IMR-90 (cell line): ENCODE results near the gene AKT1S1. TPM values are rescaled to one million over a fixed set of nuclear protein-coding genes. Genes with fewer than 3 reads are reported as not detected.

Source experiments
- ATAC-seq: fragments of 200-7000 bp; cut with Tn5 transposase; 2 replicates; pipeline ENCODE4 v1.9.1; 2020; ENCODE audit warnings: low read depth, mild to moderate bottlenecking, moderate library complexity
- BruUV-seq: library from RNA; stranded (reverse); fragments of 400-500 nt; replicated peaks from 2 replicates; lab custom pipeline; 2021; lab: Mats Ljungman, UMichigan
- CTCF ChIA-PET: fragments of 300-600 bp; formaldehyde crosslinking; extraction: SDS; loops from one replicate; lab custom pipeline; 2021; ENCODE audit warnings: antibody characterized with exemption; lab: Yijun Ruan, JAX
- POLR2A ChIA-PET: fragments of 300-600 bp; sonication (Branson Sonifier 250); formaldehyde crosslinking; loops from one replicate; lab custom pipeline; 2022; ENCODE audit warnings: antibody characterized with exemption; ENCODE audit not compliant: unreplicated experiment; lab: Charles Lee
- DNase-seq: peaks from one replicate; pipeline ENCODE4 v3.0.0; 2013
- H2AFZ ChIP-seq: replicated peaks from 2 replicates; pipeline ENCODE3; 2013; ENCODE audit warnings: low read length, mild to moderate bottlenecking; ENCODE audit not compliant: poor library complexity
- H2AK5ac ChIP-seq: 2 replicates; pipeline ENCODE4 v1.6.1; 2013; ENCODE audit warnings: low read depth, low read length, inconsistent platforms
- H2AK9ac ChIP-seq: replicated peaks from 2 replicates; pipeline ENCODE3; 2013; ENCODE audit warnings: mild to moderate bottlenecking, low read depth, low read length, moderate library complexity; ENCODE audit not compliant: poor library complexity
- H2BK120ac ChIP-seq: 2 replicates; pipeline ENCODE4 v1.6.1; 2013; ENCODE audit warnings: low read depth, low read length, inconsistent platforms
- H2BK15ac ChIP-seq: 3 replicates; pipeline ENCODE4 v1.6.1; 2013; ENCODE audit warnings: low read depth, low read length, inconsistent platforms
- H2BK20ac ChIP-seq: 2 replicates; pipeline ENCODE4 v1.6.1; 2013; ENCODE audit warnings: low read depth, mild to moderate bottlenecking, inconsistent platforms, low read length, moderate library complexity
- H2BK5ac ChIP-seq: 2 replicates; pipeline ENCODE4 v1.6.1; 2013; ENCODE audit warnings: mild to moderate bottlenecking, low read depth, low read length, inconsistent platforms; ENCODE audit not compliant: poor library complexity, severe bottlenecking
- H3K14ac ChIP-seq: replicated peaks from 2 replicates; pipeline ENCODE4 v1.6.1; 2013; ENCODE audit warnings: low read depth, low read length, inconsistent platforms
- H3K18ac ChIP-seq: 2 replicates; pipeline ENCODE4 v1.6.1; 2013; ENCODE audit warnings: low read depth, low read length, control low read depth
- H3K23ac ChIP-seq: 2 replicates; pipeline ENCODE4 v1.6.1; 2013; ENCODE audit warnings: low read depth, low read length, inconsistent platforms
- H3K27ac ChIP-seq: 2 replicates; pipeline ENCODE4 v1.5.1; 2013; ENCODE audit warnings: mild to moderate bottlenecking, control low read depth, low read length; ENCODE audit not compliant: insufficient read depth
- H3K27me3 ChIP-seq: 2 replicates; pipeline ENCODE4 v1.6.1; 2013; ENCODE audit warnings: low read length; ENCODE audit not compliant: control insufficient read depth, insufficient read depth
- H3K36me3 ChIP-seq: 2 replicates; pipeline ENCODE4 v1.6.1; 2013; ENCODE audit warnings: low read length, mixed read lengths; ENCODE audit not compliant: control insufficient read depth, insufficient read depth
- H3K4ac ChIP-seq: 2 replicates; pipeline ENCODE4 v1.6.1; 2013; ENCODE audit warnings: low read depth, low read length, inconsistent platforms
- H3K4me1 ChIP-seq: 2 replicates; pipeline ENCODE4 v1.6.1; 2013; ENCODE audit warnings: low read length, mixed read lengths; ENCODE audit not compliant: control insufficient read depth, insufficient read depth
- H3K4me2 ChIP-seq: 2 replicates; pipeline ENCODE4 v1.6.1; 2013; ENCODE audit warnings: low read depth, mild to moderate bottlenecking, control low read depth, low read length, moderate library complexity
- H3K4me3 ChIP-seq: 2 replicates; pipeline ENCODE4 v1.5.1; 2013; ENCODE audit warnings: low read depth, mild to moderate bottlenecking, control low read depth, low read length, moderate library complexity; ENCODE audit not compliant: insufficient read depth
- H3K56ac ChIP-seq: 2 replicates; pipeline ENCODE4 v1.6.1; 2013; ENCODE audit warnings: low read length, inconsistent platforms; ENCODE audit not compliant: insufficient read depth; ENCODE audit errors: extremely low read depth
- H3K79me1 ChIP-seq, 2 experiments: 2 replicates each; pipeline ENCODE4 v1.6.1; 2013; ENCODE audit warnings: low read length in 2 of 2, inconsistent platforms in 1 of 2, low read depth in 1 of 2
- H3K9ac ChIP-seq: 2 replicates; pipeline ENCODE4 v1.6.1; 2013; ENCODE audit warnings: low read depth, low read length, control low read depth
- H3K9me1 ChIP-seq: 2 replicates; pipeline ENCODE4 v1.6.1; 2013; ENCODE audit warnings: low read length, inconsistent platforms; ENCODE audit not compliant: insufficient read depth
- H3K9me3 ChIP-seq: 2 replicates; pipeline ENCODE4 v1.6.1; 2013; ENCODE audit warnings: low read length; ENCODE audit not compliant: control insufficient read depth, insufficient read depth
- H4K20me1 ChIP-seq: 2 replicates; pipeline ENCODE4 v1.6.1; 2013; ENCODE audit warnings: low read length, inconsistent platforms; ENCODE audit not compliant: insufficient read depth
- H4K5ac ChIP-seq: 2 replicates; pipeline ENCODE4 v1.6.1; 2013; ENCODE audit warnings: mild to moderate bottlenecking, low read depth, low read length, control low read depth
- H4K8ac ChIP-seq, 2 experiments: 2 replicates each; pipeline ENCODE4 v1.6.1; 2013; ENCODE audit warnings: low read depth in 2 of 2, low read length in 2 of 2, control low read depth in 1 of 2, inconsistent platforms in 1 of 2
- H4K91ac ChIP-seq: 2 replicates; pipeline ENCODE4 v1.6.1; 2013; ENCODE audit warnings: low read depth, low read length, inconsistent platforms; ENCODE audit not compliant: insufficient read depth
- BHLHE40 ChIP-seq: fragments of 150-350 bp; IDR thresholded peaks from 2 replicates; pipeline ENCODE4 v1.6.1; 2016; ENCODE audit warnings: mild to moderate bottlenecking, low read depth, low read length
- CHD1 ChIP-seq: IDR thresholded peaks from 2 replicates; pipeline ENCODE4 v1.6.1; 2012; ENCODE audit warnings: low read depth, low read length, improper control_type of control experiment
- FOS ChIP-seq: fragments of 150-350 bp; IDR thresholded peaks from 2 replicates; pipeline ENCODE4 v1.6.1; 2016; ENCODE audit warnings: low read depth, low read length
- MAFK ChIP-seq: IDR thresholded peaks from 2 replicates; pipeline ENCODE4 v1.6.1; 2012; ENCODE audit warnings: low read depth, low read length, improper control_type of control experiment
- MAZ ChIP-seq: IDR thresholded peaks from 2 replicates; pipeline ENCODE4 v1.6.1; 2012; ENCODE audit warnings: low read depth, mild to moderate bottlenecking, low read length, improper control_type of control experiment, moderate library complexity, borderline replicate concordance
- MXI1 ChIP-seq: IDR thresholded peaks from 2 replicates; pipeline ENCODE4 v1.6.1; 2012; ENCODE audit warnings: low read depth, mild to moderate bottlenecking, low read length, moderate library complexity, borderline replicate concordance
- NFE2L2 ChIP-seq: fragments of 150-350 bp; IDR thresholded peaks from 2 replicates; pipeline ENCODE4 v1.6.1; 2016; ENCODE audit warnings: low read depth, mild to moderate bottlenecking, low read length
- POLR2A ChIP-seq: IDR thresholded peaks from 2 replicates; pipeline ENCODE4 v1.6.1; 2012; ENCODE audit warnings: mild to moderate bottlenecking, low read depth, low read length
- RAD21 ChIP-seq: IDR thresholded peaks from 2 replicates; pipeline ENCODE4 v1.6.1; 2012; ENCODE audit warnings: low read length, improper control_type of control experiment
- RCOR1 ChIP-seq: IDR thresholded peaks from 2 replicates; pipeline ENCODE4 v1.6.1; 2012; ENCODE audit warnings: mild to moderate bottlenecking, low read length, improper control_type of control experiment; ENCODE audit not compliant: insufficient replicate concordance
- RFX5 ChIP-seq: IDR thresholded peaks from 2 replicates; pipeline ENCODE4 v1.8.0; 2012; ENCODE audit warnings: low read depth, mild to moderate bottlenecking, low read length, moderate library complexity
- SMC3 ChIP-seq: fragments of 150-350 bp; IDR thresholded peaks from 2 replicates; pipeline ENCODE4 v1.6.1; 2016; ENCODE audit warnings: low read depth, mild to moderate bottlenecking, antibody characterized with exemption, low read length, moderate library complexity
- whole genome bisulfite sequencing, 2 experiments: methylation state at CpG; one replicate each; pipeline versions ENCODE4 v1.1.5 to v1.1.7; 2013; ENCODE audit warnings: missing lambda C conversion rate in 2 of 2; ENCODE audit not compliant: insufficient read length in 1 of 2; ENCODE audit errors: extremely low coverage in 2 of 2; 5-methylcytosine and 5-hydroxymethylcytosine counted together
- dilution Hi-C: fragments of 300-500 bp; cut with HindIII; formaldehyde crosslinking; loops from one replicate; pipeline ENCODE4 v1.14.3; 2018; ENCODE audit warnings: low sequenced_read_pairs; ENCODE audit not compliant: unreplicated experiment
- in situ Hi-C: fragments of 300-500 bp; cut with MboI; formaldehyde crosslinking; loops from 3 replicates; pipeline ENCODE4 v1.14.3; 2019; ENCODE audit warnings: low sequenced_read_pairs, inconsistent platforms, mixed read lengths
- intact Hi-C: fragments of 100-400 bp; cut with micrococcal nuclease; formaldehyde crosslinking; loops from 2 replicates; pipeline ENCODE4 v1.10.0; 2022
- polyA plus RNA-seq, 3 experiments: library from polyadenylated mRNA; depleted of rRNA; stranded (reverse); fragments of >200 nt; gene quantifications; 2 replicates each; pipeline ENCODE4 v1.2.3, GENCODE V29; 2012; ENCODE audit warnings: low replicate concordance in 1 of 3
- total RNA-seq: library from RNA; depleted of rRNA; stranded (reverse); fragments of >200 nt; gene quantifications from 2 replicates; pipeline ENCODE4 v1.2.3, GENCODE V29; 2012
- TF ChIP-seq, protein P1 (sequence below): conservative IDR thresholded peaks from 2 replicates; pipeline ENCODE4 v1.5.1; 2012; ENCODE audit warnings: mild to moderate bottlenecking, low read depth, low read length, improper control_type of control experiment
- TF ChIP-seq, protein P2 (sequence below): fragments of 150-350 bp; IDR thresholded peaks from 2 replicates; pipeline ENCODE4 v1.6.1; 2017; ENCODE audit warnings: mild to moderate bottlenecking, antibody characterized with exemption, low read length, low read depth
- TF ChIP-seq, protein P3 (sequence below): fragments of 150-350 bp; IDR thresholded peaks from 2 replicates; pipeline ENCODE4 v1.6.1; 2016; ENCODE audit warnings: low read depth, mild to moderate bottlenecking, low read length, moderate library complexity, borderline replicate concordance

Gene AKT1S1
- total and polyA plus RNA-seq, 2 of the 4 experiments (the other 2 are of a cell fraction): 3.6 to 54.4 TPM

DNA sequence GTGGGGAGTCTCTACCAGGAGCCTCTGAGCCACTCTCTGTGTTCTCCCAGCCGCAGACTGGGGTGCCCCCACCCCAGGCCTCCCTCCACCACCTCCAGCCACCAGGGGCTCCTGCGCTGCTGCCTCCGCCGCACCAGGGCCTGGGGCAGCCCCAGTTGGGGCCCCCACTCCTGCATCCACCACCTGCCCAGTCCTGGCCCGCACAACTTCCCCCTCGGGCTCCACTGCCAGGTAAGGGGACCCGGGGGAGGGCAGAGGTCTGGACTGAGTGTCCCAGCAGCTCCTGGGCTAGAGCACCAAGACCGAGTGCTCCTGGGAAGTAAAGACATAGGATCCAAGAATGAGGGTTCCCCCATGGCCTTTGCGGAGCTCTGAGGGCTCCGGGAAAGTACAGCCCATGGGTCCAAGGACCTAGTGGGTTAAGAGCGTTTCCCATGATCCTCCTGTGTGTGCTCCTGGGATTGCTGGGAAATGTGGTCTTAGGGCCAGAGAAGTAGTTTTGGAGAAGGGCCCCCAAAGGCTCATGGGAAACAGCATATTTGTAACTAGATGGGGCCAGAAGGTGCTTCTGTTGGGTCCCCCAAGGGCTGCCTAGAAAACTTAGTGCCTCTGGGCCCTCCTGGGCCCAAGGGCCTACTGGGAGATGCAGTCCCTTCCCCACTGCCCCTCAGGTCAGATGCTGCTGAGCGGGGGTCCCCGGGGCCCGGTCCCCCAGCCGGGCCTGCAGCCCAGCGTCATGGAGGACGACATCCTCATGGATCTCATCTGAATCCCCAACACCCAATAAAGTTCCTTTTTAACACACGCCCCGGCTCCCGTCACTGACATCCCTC, 40.8 kb downstream of the AKT1S1 start:
- H2BK15ac ChIP-seq: no peak overlapping the region
- no peak overlapping the region for H2AFZ ChIP-seq
- WGBS, 2 experiments: 90% methylated on average over 4 of the region's 20 CpGs; no CpG with 5 or more reads in 1 of the 2 experiments
- dilution Hi-C loops (no loop called here), in situ Hi-C loops (no loop called here), intact Hi-C loops (no loop called here)
- no peak overlapping the region for H4K5ac ChIP-seq
- DNase-seq (no peak), ATAC-seq (no peak)
- no peak overlapping the region for H2BK20ac ChIP-seq
- peak overlapping the region; percentile 74 for H2AK9ac ChIP-seq
- no peak overlapping the region for H3K4me2 ChIP-seq
- TF ChIP-seq SMC3: no peak
- TF ChIP-seq POLR2A: no peak
- TF ChIP-seq MAZ: no peak
- TF ChIP-seq FOS: no peak
- no peak for TF ChIP-seq MAFK
- TF ChIP-seq, protein P1, sequence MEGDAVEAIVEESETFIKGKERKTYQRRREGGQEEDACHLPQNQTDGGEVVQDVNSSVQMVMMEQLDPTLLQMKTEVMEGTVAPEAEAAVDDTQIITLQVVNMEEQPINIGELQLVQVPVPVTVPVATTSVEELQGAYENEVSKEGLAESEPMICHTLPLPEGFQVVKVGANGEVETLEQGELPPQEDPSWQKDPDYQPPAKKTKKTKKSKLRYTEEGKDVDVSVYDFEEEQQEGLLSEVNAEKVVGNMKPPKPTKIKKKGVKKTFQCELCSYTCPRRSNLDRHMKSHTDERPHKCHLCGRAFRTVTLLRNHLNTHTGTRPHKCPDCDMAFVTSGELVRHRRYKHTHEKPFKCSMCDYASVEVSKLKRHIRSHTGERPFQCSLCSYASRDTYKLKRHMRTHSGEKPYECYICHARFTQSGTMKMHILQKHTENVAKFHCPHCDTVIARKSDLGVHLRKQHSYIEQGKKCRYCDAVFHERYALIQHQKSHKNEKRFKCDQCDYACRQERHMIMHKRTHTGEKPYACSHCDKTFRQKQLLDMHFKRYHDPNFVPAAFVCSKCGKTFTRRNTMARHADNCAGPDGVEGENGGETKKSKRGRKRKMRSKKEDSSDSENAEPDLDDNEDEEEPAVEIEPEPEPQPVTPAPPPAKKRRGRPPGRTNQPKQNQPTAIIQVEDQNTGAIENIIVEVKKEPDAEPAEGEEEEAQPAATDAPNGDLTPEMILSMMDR: no peak
- TF ChIP-seq, protein P2, sequence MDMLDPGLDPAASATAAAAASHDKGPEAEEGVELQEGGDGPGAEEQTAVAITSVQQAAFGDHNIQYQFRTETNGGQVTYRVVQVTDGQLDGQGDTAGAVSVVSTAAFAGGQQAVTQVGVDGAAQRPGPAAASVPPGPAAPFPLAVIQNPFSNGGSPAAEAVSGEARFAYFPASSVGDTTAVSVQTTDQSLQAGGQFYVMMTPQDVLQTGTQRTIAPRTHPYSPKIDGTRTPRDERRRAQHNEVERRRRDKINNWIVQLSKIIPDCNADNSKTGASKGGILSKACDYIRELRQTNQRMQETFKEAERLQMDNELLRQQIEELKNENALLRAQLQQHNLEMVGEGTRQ: no peak
- TF ChIP-seq MXI1: no peak
- TF ChIP-seq BHLHE40: no peak
- TF ChIP-seq RAD21: no peak
- TF ChIP-seq CHD1: no peak
- TF ChIP-seq NFE2L2: no peak
- TF ChIP-seq RCOR1: no peak
- TF ChIP-seq, protein P3, sequence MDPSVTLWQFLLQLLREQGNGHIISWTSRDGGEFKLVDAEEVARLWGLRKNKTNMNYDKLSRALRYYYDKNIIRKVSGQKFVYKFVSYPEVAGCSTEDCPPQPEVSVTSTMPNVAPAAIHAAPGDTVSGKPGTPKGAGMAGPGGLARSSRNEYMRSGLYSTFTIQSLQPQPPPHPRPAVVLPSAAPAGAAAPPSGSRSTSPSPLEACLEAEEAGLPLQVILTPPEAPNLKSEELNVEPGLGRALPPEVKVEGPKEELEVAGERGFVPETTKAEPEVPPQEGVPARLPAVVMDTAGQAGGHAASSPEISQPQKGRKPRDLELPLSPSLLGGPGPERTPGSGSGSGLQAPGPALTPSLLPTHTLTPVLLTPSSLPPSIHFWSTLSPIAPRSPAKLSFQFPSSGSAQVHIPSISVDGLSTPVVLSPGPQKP: no peak
- TF ChIP-seq RFX5: no peak
- H3K14ac ChIP-seq: no peak overlapping the region
- BruUV-seq: no TSS peak
- peaks cover 76% of the 10 kb centered on the region for H3K36me3 ChIP-seq
- H2AK5ac ChIP-seq: no peak overlapping the region
- H3K9ac ChIP-seq: no peak overlapping the region
- no peak overlapping the region for H3K23ac ChIP-seq
- H4K8ac ChIP-seq: no peak overlapping the region
- no peak overlapping the region for H3K27ac ChIP-seq
- H3K9me1 ChIP-seq: peaks cover 4% of the 10 kb centered on the region; the same call in 1 of the 2 replicates
- H3K27me3 ChIP-seq: no peaks in the 10 kb centered on the region
- no peaks in the 10 kb centered on the region; the same call in 1 of the 2 replicates for H4K20me1 ChIP-seq
- no peak overlapping the region for H2BK120ac ChIP-seq
- no peak overlapping the region for H3K18ac ChIP-seq
- H2BK5ac ChIP-seq: no peak overlapping the region
- H3K4me3 ChIP-seq: no peak overlapping the region
- no peak overlapping the region for H3K56ac ChIP-seq
- H4K91ac ChIP-seq: no peak overlapping the region
- H3K79me1 ChIP-seq: peaks cover 0 to 24% of the 10 kb centered on the region in 2 experiments; a peak in 2 of 4 replicates
- no peak overlapping the region for H3K4ac ChIP-seq
- H3K4me1 ChIP-seq: no peaks in the 10 kb centered on the region
- CTCF ChIA-PET: no interaction called here
- POLR2A ChIA-PET: no interaction called here
- no peaks in the 10 kb centered on the region for H3K9me3 ChIP-seq
